HCT116 (cell line): ENCODE data around the gene TMEM45B. TPM values are rescaled to one million over a fixed set of nuclear protein-coding genes. Genes with fewer than 3 reads are reported as not detected.

Experiments used
- ATAC-seq: fragments of 200-7000 bp; cut with Tn5 transposase; 2 replicates; pipeline ENCODE4 v1.9.1; 2020; ENCODE audit warnings: mild to moderate bottlenecking, moderate library complexity
- BruUV-seq: library from RNA; stranded (reverse); fragments of 400-500 nt; replicated peaks from 2 replicates; lab custom pipeline; 2021; lab: Mats Ljungman, UMichigan
- CTCF ChIA-PET: fragments of 300-600 bp; sonication (Branson Sonifier 250); formaldehyde crosslinking; loops from one replicate; lab custom pipeline; 2021; ENCODE audit warnings: antibody characterized with exemption; lab: Charles Lee
- POLR2A ChIA-PET: fragments of 300-600, 350-600 bp; sonication (Branson Sonifier 250); formaldehyde crosslinking; loops from one replicate; lab custom pipeline; 2021; ENCODE audit warnings: antibody characterized with exemption; lab: Charles Lee
- RAD21 ChIA-PET, 2 experiments: fragments of 300-600 bp; sonication (Branson Sonifier 250); formaldehyde crosslinking; loops; one replicate each; lab custom pipeline; 2023; ENCODE audit warnings: low total read pairs in 2 of 2; ENCODE audit not compliant: uncharacterized antibody in 2 of 2, unreplicated experiment in 2 of 2, low non-redundant PET in 1 of 2; lab: Charles Lee
- DNase-seq: peaks from one replicate; pipeline ENCODE4 v3.0.0-alpha.2; 2010; ENCODE audit warnings: low read depth, low spot score
- H2AFZ ChIP-seq: fragments of 200-600 bp; shearing (Covaris generic), sonication (generic); 2 replicates; pipeline ENCODE4 v1.6.1; 2017; ENCODE audit warnings: low read depth, mixed run types, mixed read lengths, antibody characterized with exemption, low read length; ENCODE audit not compliant: poor library complexity, severe bottlenecking
- H3K27ac ChIP-seq: 2 replicates; pipeline ENCODE4 v1.5.1; 2012; ENCODE audit warnings: low read depth, low read length
- H3K27me3 ChIP-seq: fragments of 200-600 bp; sonication (generic); 2 replicates; pipeline ENCODE4 v1.6.1; 2016; ENCODE audit warnings: mixed run types, low read length, mixed read lengths; ENCODE audit not compliant: insufficient read depth
- H3K36me3 ChIP-seq, 2 experiments: fragments of 200-500 bp in 1 of 2; fragments of 200-600 bp in 1 of 2; sonication (Bioruptor generic) in 1 of 2; sonication (generic) in 1 of 2; 2 replicates each; pipeline versions ENCODE4 v1.5.1 to v1.6.1; 2014 to 2016; ENCODE audit warnings: low read length in 2 of 2, inconsistent platforms in 1 of 2, mixed read lengths in 1 of 2, mixed run types in 1 of 2; ENCODE audit not compliant: insufficient read depth in 2 of 2, control insufficient read depth in 1 of 2
- H3K4me1 ChIP-seq, 2 experiments: fragments of 200-600 bp in 1 of 2; sonication (generic) in 1 of 2; 2 replicates each; pipeline versions ENCODE4 v1.5.1 to v1.6.1; 2012 to 2017; ENCODE audit warnings: low read length in 2 of 2, inconsistent platforms in 1 of 2, mild to moderate bottlenecking in 1 of 2, mixed read lengths in 1 of 2, mixed run types in 1 of 2, moderate library complexity in 1 of 2; ENCODE audit not compliant: insufficient read depth in 2 of 2, control insufficient read depth in 1 of 2
- H3K4me2 ChIP-seq: fragments of 200-600 bp; sonication (generic); 2 replicates; pipeline ENCODE4 v1.6.1; 2017; ENCODE audit warnings: mixed run types, low read length, mixed read lengths
- H3K4me3 ChIP-seq, 2 experiments: fragments of 200-600 bp in 1 of 2; sonication (generic) in 1 of 2; replicated peaks in 1 of 2; 2 replicates each; pipeline ENCODE4 v1.5.1; 2011 to 2016; ENCODE audit warnings: low read length in 2 of 2, control low read depth in 1 of 2, low read depth in 1 of 2, mild to moderate bottlenecking in 1 of 2, mixed read lengths in 1 of 2, mixed run types in 1 of 2
- H3K79me2 ChIP-seq: fragments of 200-600 bp; sonication (generic); 2 replicates; pipeline ENCODE4 v1.6.1; 2017; ENCODE audit warnings: mild to moderate bottlenecking, mixed run types, low read length, moderate library complexity, mixed read lengths; ENCODE audit not compliant: insufficient read depth
- H3K9ac ChIP-seq: fragments of 200-600 bp; sonication (generic); 2 replicates; pipeline ENCODE4 v1.6.1; 2016; ENCODE audit warnings: low read length, mixed read lengths
- H3K9me2 ChIP-seq: fragments of 200-600 bp; sonication (generic), shearing (Covaris generic); 2 replicates; pipeline ENCODE4 v1.6.1; 2017; ENCODE audit warnings: mixed run types, mild to moderate bottlenecking, moderate library complexity; ENCODE audit not compliant: insufficient read depth
- H3K9me3 ChIP-seq, 2 experiments: fragments of 200-500 bp in 1 of 2; fragments of 200-600 bp in 1 of 2; sonication (Bioruptor generic) in 1 of 2; sonication (generic) in 1 of 2; 2 replicates each; pipeline ENCODE4 v1.6.1; 2014 to 2017; ENCODE audit warnings: low read length in 2 of 2, mixed read lengths in 2 of 2, inconsistent platforms in 1 of 2, low read depth in 1 of 2, mild to moderate bottlenecking in 1 of 2, mixed run types in 1 of 2, moderate library complexity in 1 of 2; ENCODE audit not compliant: control insufficient read depth in 1 of 2, insufficient read depth in 1 of 2
- H4K20me1 ChIP-seq: fragments of 200-600 bp; sonication (generic), shearing (Covaris generic); 2 replicates; pipeline ENCODE4 v1.6.1; 2017; ENCODE audit warnings: mixed run types, mild to moderate bottlenecking, moderate library complexity; ENCODE audit not compliant: insufficient read depth
- CEBPB ChIP-seq: IDR thresholded peaks from 2 replicates; pipeline ENCODE4 v1.6.1; 2012; ENCODE audit warnings: low read depth
- CTCF ChIP-seq, 3 experiments: fragments of 200-600 bp in 1 of 3; sonication (generic) in 1 of 3; IDR thresholded peaks in 2 of 3; conservative IDR thresholded peaks in 1 of 3; 2 replicates each; pipeline ENCODE4 v1.5.1; 2012 to 2017; ENCODE audit warnings: low read depth in 2 of 3, low read length in 2 of 3, antibody characterized with exemption in 1 of 3, borderline replicate concordance in 1 of 3, control low read depth in 1 of 3, mild to moderate bottlenecking in 1 of 3, mixed read lengths in 1 of 3, mixed run types in 1 of 3, moderate library complexity in 1 of 3; ENCODE audit not compliant: insufficient read depth in 1 of 3
- EGR1 ChIP-seq: IDR thresholded peaks from 2 replicates; pipeline ENCODE4 v1.6.1; 2012; ENCODE audit warnings: low read depth
- RAD21 ChIP-seq: IDR thresholded peaks from 2 replicates; pipeline ENCODE4 v1.6.1; 2012; ENCODE audit warnings: low read depth, mild to moderate bottlenecking
- ZBTB33 ChIP-seq: IDR thresholded peaks from 2 replicates; pipeline ENCODE4 v1.6.1; 2011; ENCODE audit warnings: mild to moderate bottlenecking, low read length, moderate library complexity; ENCODE audit not compliant: insufficient replicate concordance; ENCODE audit errors: extremely low read depth
- intact Hi-C: fragments of 100-400 bp; cut with micrococcal nuclease; formaldehyde crosslinking; loops from 2 replicates; pipeline ENCODE4 v1.10.0; 2022
- total RNA-seq: library from RNA; stranded (reverse); gene quantifications from one replicate; pipeline ENCODE4 v1.2.1, GENCODE V29; 2021; ENCODE audit not compliant: unreplicated experiment

Gene TMEM45B
- total RNA-seq, 1 experiment from 2014 or later: not detected

GRCh38 chr11:129905402-129905801 lies 89.8 kb downstream of the TMEM45B start:
- no TSS peak for BruUV-seq
- no peaks in the 10 kb centered on the region for H3K79me2 ChIP-seq
- no peak for ATAC-seq
- no peak overlapping the region for H3K4me3 ChIP-seq
- H3K4me2 ChIP-seq: no peak overlapping the region
- no peak for TF ChIP-seq RAD21
- no peak for TF ChIP-seq ZBTB33
- TF ChIP-seq CEBPB: no peak
- TF ChIP-seq CTCF (IDR thresholded peaks at IDR 0.05 in 2 of 3, conservative IDR thresholded peaks at IDR 0.05 in 1 of 3; ENCODE audit: borderline replicate concordance in 1 of 3, insufficient read depth in 1 of 3, low read depth in 2 of 3, low read length in 2 of 3): no peak
- TF ChIP-seq EGR1: no peak
- RAD21 ChIA-PET: no interaction called here
- intact Hi-C loops: no loop called here
- H3K27me3 ChIP-seq: no peaks in the 10 kb centered on the region
- no peak overlapping the region for H2AFZ ChIP-seq
- no peaks in the 10 kb centered on the region; a peak in 1 of 4 replicates for H3K36me3 ChIP-seq
- H3K9ac ChIP-seq: no peak overlapping the region
- CTCF ChIA-PET: interaction anchor here (2.0 kb wide), 1 partner anchor 227 kb away, joined by 4 read pairs; no protein-coding TSS in a partner anchor
- no peaks in the 10 kb centered on the region for H3K9me3 ChIP-seq
- DNase-seq: no peak
- H3K27ac ChIP-seq: no peak overlapping the region
- no peaks in the 10 kb centered on the region for H3K9me2 ChIP-seq
- no peaks in the 10 kb centered on the region for H4K20me1 ChIP-seq
- POLR2A ChIA-PET: no interaction called here
- no peaks in the 10 kb centered on the region for H3K4me1 ChIP-seq

Other genes starting within 250 kb of the TMEM45B start
- gene NFRKB, start 79.7 kb downstream of the TMEM45B start, total RNA-seq: 27.4 TPM
- gene PRDM10, start 187.0 kb downstream of the TMEM45B start, total RNA-seq: 9.2 TPM